GM12891 (cell line): Measurements from ENCODE around the gene ZFAND4.
"Not testable (repeated sequence)": the region's sequence is repeated elsewhere in the genome, so short reads cannot be mapped to it uniquely, and the experiment has no call there.

ENCODE experiments used
- PAX5 ChIP-seq: IDR thresholded peaks from 2 replicates; pipeline ENCODE4 v1.6.1; 2011; ENCODE audit warnings: low read length, moderate library complexity, mild to moderate bottlenecking; ENCODE audit not compliant: insufficient read depth, severe bottlenecking
- POLR2A ChIP-seq: IDR thresholded peaks from 2 replicates; pipeline ENCODE4 v1.6.1; 2011; ENCODE audit warnings: low read depth, low read length, control low read depth
- POLR2AphosphoS5 ChIP-seq: IDR thresholded peaks from 2 replicates; pipeline ENCODE4 v1.6.1; 2011; ENCODE audit warnings: low read depth, low read length, control low read depth
- POU2F2 ChIP-seq: IDR thresholded peaks from 2 replicates; pipeline ENCODE4 v1.6.1; 2011; ENCODE audit warnings: low read depth, mild to moderate bottlenecking, control low read depth, low read length, moderate library complexity

GRCh38 chr10:45717642-45718041 is 45.1 kb upstream of the ZFAND4 start:
- not testable (repeated sequence) for TF ChIP-seq POLR2A, POLR2AphosphoS5, POU2F2, PAX5
